Memory B cell (primary cell): Measurements from ENCODE around the gene DCLK2.

Experiments
- ATAC-seq: fragments of 150-1000 bp; cut with Tn5 transposase; 2 replicates; pipeline ENCODE4 v1.10.0; 2021; ENCODE audit warnings: low read depth, mild to moderate bottlenecking, moderate library complexity
- DNase-seq, 2 donors: peaks; one replicate each; pipeline ENCODE4 v3.0.0; 2022; ENCODE audit warnings: low spot score in 2 of 2
- H3K27ac Mint-ChIP-seq: one replicate; pipeline ENCODE4 v1.8.0; 2022; ENCODE audit warnings: mild to moderate bottlenecking, moderate library complexity, mixed read lengths
- H3K27me3 Mint-ChIP-seq: one replicate; pipeline ENCODE4 v1.8.0; 2022; ENCODE audit warnings: mixed read lengths
- H3K36me3 Mint-ChIP-seq: one replicate; pipeline ENCODE4 v1.8.0; 2022; ENCODE audit warnings: mild to moderate bottlenecking, mixed read lengths
- H3K4me1 Mint-ChIP-seq: one replicate; pipeline ENCODE4 v1.8.0; 2022; ENCODE audit warnings: mixed read lengths
- H3K4me3 Mint-ChIP-seq: one replicate; pipeline ENCODE4 v1.8.0; 2022; ENCODE audit warnings: mild to moderate bottlenecking, moderate library complexity, mixed read lengths
- H3K9me3 Mint-ChIP-seq: one replicate; pipeline ENCODE4 v1.8.0; 2022; ENCODE audit warnings: mixed read lengths

DCLK2 gene

GRCh38 chr4:150136036-150136435 lies 57.8 kb downstream of the DCLK2 start:
- no peak for DNase-seq
- no peak for ATAC-seq
- peaks cover 8% of the 10 kb centered on the region for H3K27me3 Mint-ChIP-seq
- no peaks in the 10 kb centered on the region for H3K9me3 Mint-ChIP-seq
- H3K4me1 Mint-ChIP-seq = peaks cover 7% of the 10 kb centered on the region
- H3K4me3 Mint-ChIP-seq = no peak overlapping the region
- no peaks in the 10 kb centered on the region for H3K36me3 Mint-ChIP-seq
- no peak overlapping the region for H3K27ac Mint-ChIP-seq

- no peak for DNase-seq
Observed at GRCh38 chr4:150136481-150136880, 58.2 kb downstream of the DCLK2 start.

GRCh38 chr4:150139297-150139865 lies 61.1 kb downstream of the DCLK2 start:
- DNase-seq = no peak
- H3K9me3 Mint-ChIP-seq = peaks cover 5% of the 10 kb centered on the region
- H3K27ac Mint-ChIP-seq = no peak overlapping the region
- no peak for ATAC-seq
- no peaks in the 10 kb centered on the region for H3K27me3 Mint-ChIP-seq
- H3K36me3 Mint-ChIP-seq = no peaks in the 10 kb centered on the region
- peaks cover 7% of the 10 kb centered on the region for H3K4me1 Mint-ChIP-seq
- no peak overlapping the region for H3K4me3 Mint-ChIP-seq

More at GRCh38 chr4:150136481-150136880, 58.2 kb downstream of the DCLK2 start:
- Mint-ChIP-seq H3K27me3 (peaks cover 8% of the 10 kb centered on the region), H3K9me3 (no peaks in the 10 kb centered on the region), H3K4me3 (no peak overlapping the region), H3K27ac (no peak overlapping the region), H3K4me1 (peaks cover 7% of the 10 kb centered on the region), H3K36me3 (no peaks in the 10 kb centered on the region)
- no peak for ATAC-seq

GRCh38 chr4:150140774-150141400 lies 62.6 kb downstream of the DCLK2 start:
- Mint-ChIP-seq H3K4me3 (no peak overlapping the region), H3K36me3 (no peaks in the 10 kb centered on the region), H3K4me1 (peaks cover 1% of the 10 kb centered on the region), H3K27me3 (no peaks in the 10 kb centered on the region), H3K9me3 (peaks cover 5% of the 10 kb centered on the region), H3K27ac (no peak overlapping the region)
- ATAC-seq (no peak), DNase-seq (no peak)

GRCh38 chr4:150141756-150142155 lies 63.5 kb downstream of the DCLK2 start:
- Mint-ChIP-seq H3K27me3 (no peaks in the 10 kb centered on the region), H3K4me1 (no peaks in the 10 kb centered on the region), H3K36me3 (no peaks in the 10 kb centered on the region), H3K4me3 (no peak overlapping the region), H3K27ac (no peak overlapping the region), H3K9me3 (peaks cover 5% of the 10 kb centered on the region)
- no peak for ATAC-seq
- no peak for DNase-seq

GRCh38 chr4:150142831-150143230 lies 64.6 kb downstream of the DCLK2 start:
- Mint-ChIP-seq H3K27ac (no peak overlapping the region), H3K36me3 (no peaks in the 10 kb centered on the region), H3K27me3 (no peaks in the 10 kb centered on the region), H3K4me1 (no peaks in the 10 kb centered on the region), H3K4me3 (no peak overlapping the region), H3K9me3 (peaks cover 5% of the 10 kb centered on the region)
- DNase-seq (no peak), ATAC-seq (no peak)

- ATAC-seq (no peak), DNase-seq (no peak)
- Mint-ChIP-seq H3K9me3 (peaks cover 5% of the 10 kb centered on the region), H3K4me1 (no peaks in the 10 kb centered on the region), H3K27ac (no peak overlapping the region), H3K36me3 (no peaks in the 10 kb centered on the region), H3K4me3 (no peak overlapping the region), H3K27me3 (peaks cover 2% of the 10 kb centered on the region)
Observed at GRCh38 chr4:150145090-150145945, 67.1 kb downstream of the DCLK2 start.

- Mint-ChIP-seq H3K9me3 (peaks cover 5% of the 10 kb centered on the region), H3K4me1 (no peaks in the 10 kb centered on the region), H3K27me3 (peaks cover 2% of the 10 kb centered on the region), H3K4me3 (no peak overlapping the region), H3K27ac (no peak overlapping the region), H3K36me3 (no peaks in the 10 kb centered on the region)
- ATAC-seq = no peak
- DNase-seq = no peak
Observed at GRCh38 chr4:150145946-150146340, 67.7 kb downstream of the DCLK2 start.

- Mint-ChIP-seq H3K4me3 (no peak overlapping the region), H3K27ac (no peak overlapping the region), H3K9me3 (no peaks in the 10 kb centered on the region), H3K4me1 (no peaks in the 10 kb centered on the region), H3K36me3 (no peaks in the 10 kb centered on the region), H3K27me3 (peaks cover 2% of the 10 kb centered on the region)
- no peak for ATAC-seq
- DNase-seq = no peak
Observed at GRCh38 chr4:150149381-150149780, 71.1 kb downstream of the DCLK2 start.

- no peak for ATAC-seq
- no peak for DNase-seq
Observed at GRCh38 chr4:150150629-150151062, 72.4 kb downstream of the DCLK2 start.

GRCh38 chr4:150152766-150153165 lies 74.5 kb downstream of the DCLK2 start:
- no peaks in the 10 kb centered on the region for H3K4me1 Mint-ChIP-seq
- H3K4me3 Mint-ChIP-seq = no peak overlapping the region
- H3K27me3 Mint-ChIP-seq = peaks cover 6% of the 10 kb centered on the region
- ATAC-seq (no peak), DNase-seq (no peak)
- no peak overlapping the region for H3K27ac Mint-ChIP-seq
- H3K9me3 Mint-ChIP-seq = no peaks in the 10 kb centered on the region
- no peaks in the 10 kb centered on the region for H3K36me3 Mint-ChIP-seq

More at GRCh38 chr4:150150629-150151062, 72.4 kb downstream of the DCLK2 start:
- H3K4me3 Mint-ChIP-seq = no peak overlapping the region
- no peak overlapping the region for H3K27ac Mint-ChIP-seq
- no peaks in the 10 kb centered on the region for H3K36me3 Mint-ChIP-seq
- H3K4me1 Mint-ChIP-seq = no peaks in the 10 kb centered on the region
- H3K9me3 Mint-ChIP-seq = no peaks in the 10 kb centered on the region
- peaks cover 4% of the 10 kb centered on the region for H3K27me3 Mint-ChIP-seq

GRCh38 chr4:150155391-150155790 lies 77.1 kb downstream of the DCLK2 start:
- Mint-ChIP-seq H3K4me3 (no peak overlapping the region), H3K9me3 (no peaks in the 10 kb centered on the region), H3K4me1 (no peaks in the 10 kb centered on the region), H3K36me3 (no peaks in the 10 kb centered on the region), H3K27me3 (peaks cover 4% of the 10 kb centered on the region), H3K27ac (no peak overlapping the region)
- ATAC-seq (no peak), DNase-seq (no peak)

- Mint-ChIP-seq H3K9me3 (no peaks in the 10 kb centered on the region), H3K36me3 (no peaks in the 10 kb centered on the region), H3K27ac (no peak overlapping the region), H3K4me1 (no peaks in the 10 kb centered on the region), H3K4me3 (no peak overlapping the region), H3K27me3 (peaks cover 4% of the 10 kb centered on the region)
- DNase-seq (no peak), ATAC-seq (no peak)
Observed at GRCh38 chr4:150156543-150156942, 78.3 kb downstream of the DCLK2 start.

GRCh38 chr4:150158041-150158440 lies 79.8 kb downstream of the DCLK2 start:
- Mint-ChIP-seq H3K4me1 (no peaks in the 10 kb centered on the region), H3K27ac (no peak overlapping the region), H3K36me3 (peaks cover 2% of the 10 kb centered on the region), H3K4me3 (no peak overlapping the region), H3K9me3 (no peaks in the 10 kb centered on the region), H3K27me3 (peaks cover 4% of the 10 kb centered on the region)
- ATAC-seq (no peak), DNase-seq (no peak)
